ACHN (cell line): ENCODE data around the gene COX19.
"Not testable (repeated sequence)": the region's sequence is repeated elsewhere in the genome, so short reads cannot be mapped to it uniquely, and the experiment has no call there.

ENCODE experiments used
- DNase-seq: peaks from one replicate; pipeline ENCODE4 v3.0.0-alpha.2; 2015
- in situ Hi-C: cut with HindIII; loops from 2 replicates; pipeline ENCODE4 v1.10.0; 2017; ENCODE audit warnings: low sequenced_read_pairs, low pct_ligation_motif_present, low pct_unique_long_range_greater_than_20kb

Gene COX19

DNA sequence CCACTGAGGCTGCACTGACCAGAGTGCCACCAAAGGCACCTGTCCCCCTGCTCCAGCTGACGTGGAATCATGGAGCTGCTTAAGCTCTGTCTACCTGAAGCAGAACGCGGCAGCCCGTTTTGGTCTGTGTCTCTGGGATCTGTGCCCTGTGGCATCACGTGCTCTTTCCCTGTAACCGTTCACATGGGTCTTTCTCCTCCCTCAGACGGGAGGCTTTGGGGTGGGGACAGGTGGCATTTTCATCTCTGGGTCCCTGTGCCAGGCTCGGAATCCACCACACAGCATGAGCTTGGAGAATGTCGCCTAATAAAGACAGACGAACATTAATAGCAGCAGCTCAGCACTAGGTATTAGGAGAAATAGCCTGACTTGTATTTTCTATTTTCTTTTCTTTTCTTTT is 19.3 kb downstream of the COX19 start:
- in situ Hi-C loops, result loop anchor here (25.0 kb wide), 1 partner anchor 169 kb away; no protein-coding TSS in a partner anchor
- DNase-seq, result no peak

DNA sequence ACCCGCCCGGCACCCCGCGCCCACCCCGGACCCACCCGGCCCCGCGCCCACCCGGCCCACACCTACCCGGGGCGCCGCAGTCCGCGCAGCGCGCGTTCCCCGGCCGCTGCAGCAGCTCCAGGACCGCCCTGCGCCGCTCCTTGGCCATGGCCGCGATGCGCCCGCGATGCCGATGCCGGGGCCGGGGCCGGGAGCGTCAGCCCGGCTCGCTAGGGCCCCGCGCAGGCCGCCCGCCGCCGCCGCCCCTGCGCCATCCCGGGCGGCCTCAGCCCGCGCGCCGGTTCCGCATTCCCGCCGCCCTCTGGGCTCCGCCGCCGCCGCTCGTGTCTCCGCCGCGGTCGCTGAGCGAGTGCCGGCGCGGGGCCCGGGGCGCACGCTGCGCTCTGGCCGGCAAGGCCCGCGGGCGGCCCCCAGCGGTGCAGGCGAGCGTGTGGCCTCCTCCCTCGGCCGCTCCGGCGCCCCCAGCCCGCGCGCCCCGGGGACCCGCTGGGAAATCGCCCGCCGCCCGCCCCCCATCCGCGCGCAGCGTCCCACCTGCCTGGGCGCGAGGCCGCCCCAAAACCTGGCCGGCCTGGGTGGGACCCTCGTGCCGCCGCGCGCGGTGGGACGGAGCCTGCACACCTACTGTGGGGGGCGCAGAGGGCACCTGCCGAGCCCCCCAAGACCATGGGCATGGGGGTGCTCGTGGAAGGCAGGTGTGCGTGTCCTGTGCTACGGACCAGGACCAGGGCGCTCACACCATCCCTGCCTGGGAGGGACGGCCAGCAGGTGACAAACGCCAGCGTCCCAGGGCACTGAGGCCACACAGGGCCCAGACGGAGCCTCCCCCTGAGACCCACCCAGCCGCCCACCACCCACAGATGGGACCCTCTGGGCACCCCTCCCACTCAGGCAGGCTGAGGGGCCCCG is 20.8 kb downstream of the COX19 start, which contains the start of gene ADAP1:
TSS of gene ADAP1 (minus strand) at position 351 of the 909 bp plus-strand sequence. CDS start at position 148, 203 bp downstream.
- peak; percentile 61 for DNase-seq
- in situ Hi-C loops, result loop anchor here (25.0 kb wide), 1 partner anchor 167 kb away; no protein-coding TSS in a partner anchor

GRCh38 chr7:953547-954327 is 21.6 kb downstream of the COX19 start:
- no peak for DNase-seq
- in situ Hi-C loops, result loop anchor here (25.0 kb wide), 1 partner anchor 166 kb away; no protein-coding TSS in a partner anchor

GRCh38 chr7:952548-953441 is 22.6 kb downstream of the COX19 start:
- no peak for DNase-seq
- in situ Hi-C loops, result loop anchor here (25.0 kb wide), 1 partner anchor 165 kb away; no protein-coding TSS in a partner anchor

DNA sequence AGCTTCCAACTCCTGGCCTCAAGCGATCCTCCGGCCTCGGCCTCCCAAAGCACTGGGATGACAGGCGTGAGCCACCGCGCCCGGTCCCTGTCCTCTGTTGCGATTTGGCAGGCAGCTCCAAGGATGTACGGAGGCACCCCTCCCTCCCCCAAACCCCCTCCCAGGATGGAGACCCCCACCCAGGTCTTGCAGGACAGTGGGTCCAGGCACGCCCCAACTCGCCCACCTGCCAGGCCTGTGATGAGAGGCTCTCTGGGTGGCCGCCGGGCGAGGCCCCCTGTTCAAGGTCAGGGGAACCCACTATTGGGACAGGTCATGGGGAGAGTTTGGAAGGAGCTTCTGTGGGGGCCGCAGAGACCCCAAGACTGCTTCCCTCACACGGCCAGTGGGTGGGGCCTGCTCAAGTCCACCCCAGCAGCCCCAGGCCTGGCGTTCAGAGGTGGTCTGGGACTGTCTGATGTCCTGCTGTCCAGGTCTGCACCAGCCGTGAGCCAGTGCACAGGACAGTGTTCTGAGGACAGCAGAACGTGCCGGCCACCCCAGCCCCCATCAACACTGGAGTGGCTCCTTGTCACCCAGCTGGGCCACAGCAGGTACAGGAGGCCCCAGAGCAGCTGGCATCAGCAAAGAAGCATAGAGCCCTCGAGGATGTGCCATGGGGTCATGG is 23.3 kb downstream of the COX19 start:
- in situ Hi-C loops, result loop anchor here (25.0 kb wide), 1 partner anchor 165 kb away; no protein-coding TSS in a partner anchor
- DNase-seq, result no peak

GRCh38 chr7:949021-949934 is 26.1 kb downstream of the COX19 start:
- in situ Hi-C loops, result no loop called here
- no peak for DNase-seq

- no peak for DNase-seq
- in situ Hi-C loops, result no loop called here
These were observed 27.7 kb downstream of the COX19 start for GRCh38 chr7:947391-948210.

DNA sequence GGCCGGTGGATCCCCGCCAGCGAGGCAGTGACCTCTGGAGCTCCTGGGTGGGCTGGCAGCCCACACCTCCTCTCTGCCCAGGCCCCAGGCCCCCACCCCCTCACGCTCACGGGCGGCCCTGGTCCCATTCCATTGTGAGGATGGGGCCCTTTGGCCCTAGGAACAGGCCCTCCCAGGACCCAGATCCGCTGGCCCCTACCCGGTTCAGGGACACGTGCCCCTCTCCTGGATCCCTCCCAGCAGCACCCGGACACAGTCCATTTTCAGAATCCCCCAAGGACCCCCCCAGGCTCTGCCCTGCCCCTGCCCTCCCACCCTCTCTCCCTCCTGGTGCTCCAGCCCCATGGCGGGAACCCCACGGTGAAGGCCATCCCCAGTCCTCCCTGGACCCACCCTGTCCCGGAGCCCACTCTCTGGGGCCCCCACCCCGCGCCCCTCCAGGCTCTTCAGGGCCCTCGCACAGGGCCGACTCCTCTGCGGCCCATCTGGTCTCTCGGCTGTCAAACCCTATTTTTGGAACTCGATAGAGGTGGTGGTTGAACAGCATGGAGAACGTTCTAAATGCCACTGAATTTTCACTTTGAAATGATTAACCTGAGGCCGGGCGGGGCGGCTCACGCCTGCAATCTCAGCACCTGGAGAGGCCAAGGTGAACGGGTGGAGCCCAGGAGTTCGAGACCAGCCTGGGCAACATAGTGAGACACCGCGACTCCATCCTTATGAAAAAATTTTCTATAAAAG is 28.9 kb downstream of the COX19 start:
- no peak for DNase-seq
- in situ Hi-C loops, result no loop called here

DNA sequence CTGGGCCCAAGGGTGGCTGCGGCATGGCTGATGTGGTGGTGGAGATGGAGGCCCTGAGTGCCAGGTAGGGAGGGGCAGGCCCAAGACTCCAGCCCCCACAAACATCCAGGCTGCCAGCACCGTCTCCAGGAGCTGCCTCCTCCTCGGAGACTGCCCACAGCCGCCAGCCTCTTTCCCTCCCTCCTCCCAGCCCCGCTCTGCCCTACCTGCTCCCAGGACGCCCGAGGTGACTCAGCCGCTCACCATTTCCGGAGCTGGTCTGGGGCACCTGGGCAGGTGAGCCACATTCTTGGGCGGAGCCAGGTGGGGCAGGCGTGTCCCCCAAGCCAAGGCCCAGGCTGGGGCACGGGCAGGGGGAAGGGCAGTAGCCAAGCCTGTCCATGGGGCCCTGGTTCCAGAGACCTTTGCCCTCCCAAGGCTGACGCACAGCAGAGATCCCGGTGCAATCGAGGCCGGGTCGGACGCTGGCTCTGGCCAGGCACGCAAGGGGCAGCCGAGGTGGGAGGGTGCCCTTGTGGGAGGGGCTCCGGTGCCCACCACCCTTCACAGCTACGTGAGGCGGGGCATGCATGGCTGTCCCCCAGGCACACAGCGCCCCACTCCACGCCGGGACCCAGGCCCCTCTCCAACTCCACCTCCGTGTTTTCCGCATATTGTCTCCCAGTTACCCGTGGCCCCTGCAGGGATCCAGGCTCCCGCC is 29.6 kb downstream of the COX19 start:
- in situ Hi-C loops, result no loop called here

GRCh38 chr7:945147-945555 is 30.2 kb downstream of the COX19 start:
- no peak for DNase-seq
- in situ Hi-C loops, result no loop called here

More for the DNA sequence above, 29.6 kb downstream of the COX19 start:
- DNase-seq, result no peak

GRCh38 chr7:944744-945143 is 30.6 kb downstream of the COX19 start:
- DNase-seq, result no peak
- in situ Hi-C loops, result no loop called here

- in situ Hi-C loops, DNase-seq: not testable (repeated sequence)
These were observed 31.6 kb downstream of the COX19 start for GRCh38 chr7:943793-944192.

GRCh38 chr7:940599-941408 is 34.5 kb downstream of the COX19 start:
- DNase-seq, result no peak
- in situ Hi-C loops, result no loop called here

DNA sequence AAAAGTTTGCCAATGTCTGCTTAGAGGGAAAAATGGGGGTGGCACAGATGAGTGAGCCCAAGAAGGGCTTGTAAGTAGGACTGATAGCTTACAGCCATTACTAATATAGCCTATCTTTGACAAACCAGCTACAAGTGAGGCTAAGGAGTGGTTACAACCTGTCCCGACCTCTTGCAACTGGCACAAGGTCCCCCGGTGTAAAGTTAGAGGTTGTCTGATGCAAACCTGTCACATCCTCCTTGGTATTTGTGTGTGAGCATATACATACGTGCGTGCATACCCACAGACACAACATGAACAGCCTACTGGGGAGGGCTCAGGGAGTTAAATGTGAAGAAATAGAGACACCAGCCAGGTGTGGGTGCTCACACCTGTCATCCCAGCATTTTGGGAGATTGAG is 35.5 kb downstream of the COX19 start:
- in situ Hi-C loops, result no loop called here
- DNase-seq, result no peak
